Lower lobe of right lung (tissue), 2 donors: ENCODE data around the gene UNC13C. TPM values are rescaled to one million over a fixed set of nuclear protein-coding genes. Genes with fewer than 3 reads are reported as not detected.

Experiments
- ATAC-seq, 2 donors: fragments of 200-7000 bp; cut with Tn5 transposase; one replicate each; pipeline ENCODE4 v1.9.1; 2020 to 2022; ENCODE audit warnings: mild to moderate bottlenecking in 2 of 2, moderate library complexity in 2 of 2
- DNase-seq: peaks from one replicate; pipeline ENCODE4 v3.0.0-alpha.2; 2020
- H3K27ac ChIP-seq: fragments of 200-600 bp; one replicate; pipeline ENCODE4 v1.8.0; 2022
- H3K27me3 ChIP-seq: fragments of 200-600 bp; one replicate; pipeline ENCODE4 v1.8.0; 2022; ENCODE audit warnings: low read depth
- H3K36me3 ChIP-seq: fragments of 200-600 bp; one replicate; pipeline ENCODE4 v1.8.0; 2022; ENCODE audit warnings: mild to moderate bottlenecking
- H3K4me1 ChIP-seq: fragments of 200-600 bp; one replicate; pipeline ENCODE4 v1.8.0; 2022
- H3K4me3 ChIP-seq: fragments of 200-600 bp; one replicate; pipeline ENCODE4 v1.8.0; 2022; ENCODE audit warnings: mild to moderate bottlenecking
- H3K9me3 ChIP-seq: fragments of 200-600 bp; one replicate; pipeline ENCODE4 v1.8.0; 2022
- CTCF ChIP-seq: fragments of 200-600 bp; IDR thresholded peaks from one replicate; pipeline ENCODE4 v1.8.0; 2022; ENCODE audit warnings: antibody characterized with exemption, mild to moderate bottlenecking
- intact Hi-C: fragments of 100-400 bp; cut with DNase I; formaldehyde crosslinking; loops from one replicate; pipeline ENCODE4 v1.11.0; 2022
- total RNA-seq: library from RNA; stranded (reverse); fragmentation: NEBNext Ultra II Directional; extraction: Animal tissue kit (Norgen Biotek cat#: 25700); gene quantifications from one replicate; pipeline ENCODE4 v1.2.1, GENCODE V29; 2021
- donor health status: DM: no; HTN: yes; CAD: no; lungs with severe emphysema.

The UNC13C gene
- total RNA-seq, 1 donor from 2014 or later, result 0.12 TPM

DNA sequence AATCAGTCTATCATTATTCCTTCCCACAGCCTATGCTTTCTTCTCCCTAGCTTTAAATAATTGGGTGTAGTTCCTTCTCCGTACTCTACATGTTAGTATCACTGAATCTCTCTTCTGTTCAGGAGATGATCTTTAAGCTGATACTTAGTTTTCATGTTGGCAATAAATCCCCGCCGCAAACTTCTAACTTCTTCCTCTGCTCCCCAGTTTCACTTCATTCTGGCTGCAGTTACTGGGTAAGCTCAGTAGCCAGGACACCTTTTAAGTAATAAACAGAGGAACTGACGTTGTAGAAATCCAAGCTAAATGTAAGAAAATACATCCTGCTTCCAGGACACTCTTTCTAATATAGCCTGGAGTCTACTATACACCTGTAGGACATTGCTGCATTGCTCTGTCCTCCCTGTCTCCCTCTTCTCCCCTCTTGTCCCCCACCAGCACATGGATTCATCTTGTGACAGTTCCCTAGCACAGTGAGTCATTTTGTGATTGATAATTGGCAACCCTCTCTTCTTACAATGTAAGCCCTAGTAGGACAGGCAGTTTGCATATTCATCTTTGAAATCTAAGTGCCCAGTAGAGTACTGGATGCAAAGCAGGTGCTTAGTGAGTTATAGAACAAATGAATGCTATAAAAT is 598.2 kb downstream of the UNC13C start:
- TF ChIP-seq CTCF, result no peak
- Histone ChIP-seq H3K27me3 (no peaks in the 10 kb centered on the region), H3K36me3 (no peaks in the 10 kb centered on the region), H3K4me3 (no peak overlapping the region), H3K27ac (no peak overlapping the region), H3K4me1 (no peaks in the 10 kb centered on the region), H3K9me3 (no peaks in the 10 kb centered on the region)
- intact Hi-C loops, result no loop called here
- ATAC-seq, result no peak
- DNase-seq, result no peak

GRCh38 chr15:54577476-54578250 is 599.4 kb downstream of the UNC13C start:
- no peak overlapping the region for H3K4me3 ChIP-seq
- DNase-seq (no peak), ATAC-seq (no peak)
- H3K9me3 ChIP-seq, result no peaks in the 10 kb centered on the region
- intact Hi-C loops, result no loop called here
- no peak overlapping the region for H3K27ac ChIP-seq
- H3K36me3 ChIP-seq, result no peaks in the 10 kb centered on the region
- no peaks in the 10 kb centered on the region for H3K4me1 ChIP-seq
- no peak for TF ChIP-seq CTCF
- H3K27me3 ChIP-seq, result no peaks in the 10 kb centered on the region

GRCh38 chr15:54579855-54580254 is 601.6 kb downstream of the UNC13C start:
- intact Hi-C loops, result no loop called here
- DNase-seq (no peak), ATAC-seq (no peak)
- no peak overlapping the region for H3K4me3 ChIP-seq
- no peaks in the 10 kb centered on the region for H3K27me3 ChIP-seq
- no peak overlapping the region for H3K27ac ChIP-seq
- no peak for TF ChIP-seq CTCF
- H3K36me3 ChIP-seq, result no peaks in the 10 kb centered on the region
- no peaks in the 10 kb centered on the region for H3K9me3 ChIP-seq
- H3K4me1 ChIP-seq, result no peaks in the 10 kb centered on the region

GRCh38 chr15:54580643-54581042 is 602.4 kb downstream of the UNC13C start:
- DNase-seq (no peak), ATAC-seq (no peak)
- no peak for TF ChIP-seq CTCF
- Histone ChIP-seq H3K4me1 (no peaks in the 10 kb centered on the region), H3K36me3 (no peaks in the 10 kb centered on the region), H3K27ac (no peak overlapping the region), H3K4me3 (no peak overlapping the region), H3K27me3 (no peaks in the 10 kb centered on the region), H3K9me3 (no peaks in the 10 kb centered on the region)
- intact Hi-C loops, result no loop called here

GRCh38 chr15:54582863-54583643 is 604.8 kb downstream of the UNC13C start:
- intact Hi-C loops, result no loop called here
- Histone ChIP-seq H3K4me1 (no peaks in the 10 kb centered on the region), H3K4me3 (no peak overlapping the region), H3K27me3 (no peaks in the 10 kb centered on the region), H3K36me3 (no peaks in the 10 kb centered on the region), H3K27ac (no peak overlapping the region), H3K9me3 (no peaks in the 10 kb centered on the region)
- ATAC-seq (no peak), DNase-seq (no peak)
- no peak for TF ChIP-seq CTCF
